ENCODE results near the gene HAUS7. TPM values are rescaled to one million over a fixed set of nuclear protein-coding genes. Genes with fewer than 3 reads are reported as not detected.
"Not testable (repeated sequence)": the region's sequence is repeated elsewhere in the genome, so short reads cannot be mapped to it uniquely, and the experiment has no call there.

Gene HAUS7
- total RNA-seq, 4 donors from 2014 or later: 8.2 to 156 (median 16.0) TPM

GRCh38 chrX:153407736-153408135 lies 62.6 kb downstream of the HAUS7 start:
- no peaks in the 10 kb centered on the region for H3K9me3 ChIP-seq
- TF ChIP-seq POLR2A (IDR thresholded peaks at IDR 0.05): no peak
- TF ChIP-seq, protein P1, sequence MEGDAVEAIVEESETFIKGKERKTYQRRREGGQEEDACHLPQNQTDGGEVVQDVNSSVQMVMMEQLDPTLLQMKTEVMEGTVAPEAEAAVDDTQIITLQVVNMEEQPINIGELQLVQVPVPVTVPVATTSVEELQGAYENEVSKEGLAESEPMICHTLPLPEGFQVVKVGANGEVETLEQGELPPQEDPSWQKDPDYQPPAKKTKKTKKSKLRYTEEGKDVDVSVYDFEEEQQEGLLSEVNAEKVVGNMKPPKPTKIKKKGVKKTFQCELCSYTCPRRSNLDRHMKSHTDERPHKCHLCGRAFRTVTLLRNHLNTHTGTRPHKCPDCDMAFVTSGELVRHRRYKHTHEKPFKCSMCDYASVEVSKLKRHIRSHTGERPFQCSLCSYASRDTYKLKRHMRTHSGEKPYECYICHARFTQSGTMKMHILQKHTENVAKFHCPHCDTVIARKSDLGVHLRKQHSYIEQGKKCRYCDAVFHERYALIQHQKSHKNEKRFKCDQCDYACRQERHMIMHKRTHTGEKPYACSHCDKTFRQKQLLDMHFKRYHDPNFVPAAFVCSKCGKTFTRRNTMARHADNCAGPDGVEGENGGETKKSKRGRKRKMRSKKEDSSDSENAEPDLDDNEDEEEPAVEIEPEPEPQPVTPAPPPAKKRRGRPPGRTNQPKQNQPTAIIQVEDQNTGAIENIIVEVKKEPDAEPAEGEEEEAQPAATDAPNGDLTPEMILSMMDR (IDR thresholded peaks at IDR 0.05): no peak
- H3K27ac ChIP-seq: no peak overlapping the region
- no peak overlapping the region for H3K4me3 ChIP-seq
- no peaks in the 10 kb centered on the region for H3K36me3 ChIP-seq
- peaks cover 0 to 4% (median 0%) of the 10 kb centered on the region in 4 donors for H3K4me1 ChIP-seq
- no peaks in the 10 kb centered on the region for H3K27me3 ChIP-seq
- DNase-seq: no peak

- Histone ChIP-seq H3K9me3 (no peaks in the 10 kb centered on the region), H3K36me3 (no peaks in the 10 kb centered on the region), H3K4me1 (peaks cover 0 to under 1% (median 0%) of the 10 kb centered on the region in 4 donors), H3K27me3 (no peaks in the 10 kb centered on the region), H3K4me3 (no peak overlapping the region), H3K27ac (no peak overlapping the region)
- TF ChIP-seq POLR2A (IDR thresholded peaks at IDR 0.05): no peak
- TF ChIP-seq, protein P1 (IDR thresholded peaks at IDR 0.05): no peak
- DNase-seq: no peak
These were observed 63.5 kb downstream of the HAUS7 start for GRCh38 chrX:153406903-153407302.

DNA sequence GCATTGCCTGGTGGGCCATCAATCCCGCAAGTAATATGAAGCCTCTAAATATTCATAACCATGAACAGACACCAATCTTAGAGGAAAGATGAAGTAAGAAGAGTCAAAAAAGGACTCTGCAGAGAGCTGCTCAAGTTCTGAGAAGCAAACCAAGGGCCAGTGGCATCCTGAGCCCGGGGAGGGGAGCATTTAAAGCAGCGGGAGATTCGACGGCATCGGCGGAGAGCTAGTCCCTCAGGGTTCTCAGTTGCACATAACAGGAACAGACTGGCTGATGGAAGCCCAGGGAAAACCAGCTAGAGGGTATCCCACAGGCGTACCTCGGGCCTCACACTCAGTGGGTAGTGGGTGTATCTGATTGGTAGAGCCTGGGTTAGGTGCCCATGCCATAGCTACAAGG lies 64.4 kb downstream of the HAUS7 start:
- TF ChIP-seq, protein P1 (IDR thresholded peaks at IDR 0.05): no peak
- no peak for TF ChIP-seq POLR2A (IDR thresholded peaks at IDR 0.05)

GRCh38 chrX:153405426-153405825 lies 65.0 kb downstream of the HAUS7 start:
- no peak for TF ChIP-seq POLR2A (IDR thresholded peaks at IDR 0.05)
- TF ChIP-seq, protein P1 (IDR thresholded peaks at IDR 0.05): no peak
- Histone ChIP-seq H3K27me3 (no peaks in the 10 kb centered on the region), H3K27ac (no peak overlapping the region), H3K9me3 (no peaks in the 10 kb centered on the region), H3K4me3 (no peak overlapping the region), H3K4me1 (no peaks in the 10 kb centered on the region), H3K36me3 (no peaks in the 10 kb centered on the region)
- DNase-seq: no peak

More for the DNA sequence above, 64.4 kb downstream of the HAUS7 start:
- H3K36me3 ChIP-seq: no peaks in the 10 kb centered on the region
- H3K9me3 ChIP-seq: no peaks in the 10 kb centered on the region
- no peaks in the 10 kb centered on the region for H3K4me1 ChIP-seq
- H3K27ac ChIP-seq: no peak overlapping the region
- H3K27me3 ChIP-seq: no peaks in the 10 kb centered on the region
- no peak overlapping the region for H3K4me3 ChIP-seq
- DNase-seq: no peak

- not testable (repeated sequence) for H3K4me3 ChIP-seq, H3K36me3 ChIP-seq, H3K4me1 ChIP-seq, H3K9me3 ChIP-seq, DNase-seq, H3K27ac ChIP-seq, H3K27me3 ChIP-seq
These were observed 66.0 kb downstream of the HAUS7 start for GRCh38 chrX:153404333-153404732.

GRCh38 chrX:153401133-153401764 lies 69.1 kb downstream of the HAUS7 start, which contains the start of gene PNMA6E:
Gene PNMA6E, minus strand, starts transcription at chrX:153401350. Its CDS starts 2,501 bp downstream, at chrX:153398849.
- no peaks in the 10 kb centered on the region for H3K36me3 ChIP-seq
- no peaks in the 10 kb centered on the region for H3K4me1 ChIP-seq
- TF ChIP-seq, protein P1 (IDR thresholded peaks at IDR 0.05): no peak
- TF ChIP-seq POLR2A (IDR thresholded peaks at IDR 0.05): no peak
- no peak for DNase-seq
- no peak within 1 kb of the TSS for H3K27ac ChIP-seq
- H3K9me3 ChIP-seq: no peaks in the 10 kb centered on the region
- no peak within 1 kb of the TSS for H3K4me3 ChIP-seq
- no peaks in the 10 kb centered on the region for H3K27me3 ChIP-seq

Measured in Peyer's patch (tissue), 4 donors.